Tibial nerve (tissue), 4 donors: ENCODE results near the gene TAOK1. TPM values are rescaled to one million over a fixed set of nuclear protein-coding genes. Genes with fewer than 3 reads are reported as not detected.

ENCODE experiments used
- DNase-seq, 2 donors: peaks; one replicate each; pipeline ENCODE4 v3.0.0-alpha.2; 2019; ENCODE audit warnings: low spot score in 2 of 2
- H3K27ac ChIP-seq, 4 donors: fragments of 200-600 bp; sonication (generic) in 3 of 4; one replicate each; pipeline ENCODE4 v1.5.1; 2017 to 2019; ENCODE audit warnings: mild to moderate bottlenecking in 1 of 4
- H3K27me3 ChIP-seq, 2 donors: fragments of 200-600 bp; sonication (generic) in 1 of 2; one replicate each; pipeline versions ENCODE4 v1.5.1 to v1.6.0; 2017 to 2019
- H3K36me3 ChIP-seq, 3 donors: fragments of 200-600 bp; sonication (generic); one replicate each; pipeline ENCODE4 v1.5.1; 2018 to 2019
- H3K4me1 ChIP-seq, 4 donors: fragments of 200-600 bp; sonication (generic) in 3 of 4; one replicate each; pipeline ENCODE4 v1.5.1; 2017 to 2019
- H3K4me3 ChIP-seq, 4 donors: fragments of 200-600 bp; sonication (generic) in 3 of 4; one replicate each; pipeline ENCODE4 v1.5.1; 2017 to 2019; ENCODE audit warnings: mild to moderate bottlenecking in 1 of 4, moderate library complexity in 1 of 4
- H3K9me3 ChIP-seq, 4 donors: fragments of 200-600 bp; sonication (generic) in 3 of 4; one replicate each; pipeline ENCODE4 v1.5.1; 2017 to 2019
- EP300 ChIP-seq, 2 donors: sonication (generic); formaldehyde crosslinking; IDR thresholded peaks; one replicate each; pipeline ENCODE4 v1.6.1; 2017; ENCODE audit warnings: antibody characterized with exemption in 2 of 2, mild to moderate bottlenecking in 1 of 2
- POLR2A ChIP-seq, 2 donors: fragments of 450-650 bp; IDR thresholded peaks; one replicate each; pipeline ENCODE4 v1.6.1; 2017; ENCODE audit warnings: antibody characterized with exemption in 2 of 2, mild to moderate bottlenecking in 2 of 2, moderate library complexity in 2 of 2
- WGBS, 2 donors: methylation state at CpG; one replicate each; pipeline ENCODE4 v1.1.5; 2018; 5-methylcytosine and 5-hydroxymethylcytosine counted together
- total RNA-seq, 4 donors: library from RNA; depleted of rRNA; stranded (reverse); fragments of >200 nt; gene quantifications; one replicate each; pipeline ENCODE4 v1.1.0, GENCODE V29; 2016
- TF ChIP-seq, protein P1 (sequence below), 5 experiments: fragments of 200-600 bp in 3 of 5; fragments of 450-650 bp in 2 of 5; sonication (generic) in 3 of 5; IDR thresholded peaks; one replicate each; pipeline ENCODE4 v1.5.1; 2016 to 2019; ENCODE audit warnings: antibody characterized with exemption in 5 of 5, mild to moderate bottlenecking in 3 of 5, moderate library complexity in 2 of 5

TAOK1 gene
- total RNA-seq, 4 donors from 2014 or later, result 63.0 to 86.1 (median 73.7) TPM

- H3K27ac ChIP-seq, result no peak overlapping the region
- H3K9me3 ChIP-seq, result no peaks in the 10 kb centered on the region
- no peak for DNase-seq
- no peaks in the 10 kb centered on the region for H3K27me3 ChIP-seq
- H3K4me1 ChIP-seq, result peaks cover 0 to 21% (median 4%) of the 10 kb centered on the region in 4 donors
- TF ChIP-seq, protein P1, sequence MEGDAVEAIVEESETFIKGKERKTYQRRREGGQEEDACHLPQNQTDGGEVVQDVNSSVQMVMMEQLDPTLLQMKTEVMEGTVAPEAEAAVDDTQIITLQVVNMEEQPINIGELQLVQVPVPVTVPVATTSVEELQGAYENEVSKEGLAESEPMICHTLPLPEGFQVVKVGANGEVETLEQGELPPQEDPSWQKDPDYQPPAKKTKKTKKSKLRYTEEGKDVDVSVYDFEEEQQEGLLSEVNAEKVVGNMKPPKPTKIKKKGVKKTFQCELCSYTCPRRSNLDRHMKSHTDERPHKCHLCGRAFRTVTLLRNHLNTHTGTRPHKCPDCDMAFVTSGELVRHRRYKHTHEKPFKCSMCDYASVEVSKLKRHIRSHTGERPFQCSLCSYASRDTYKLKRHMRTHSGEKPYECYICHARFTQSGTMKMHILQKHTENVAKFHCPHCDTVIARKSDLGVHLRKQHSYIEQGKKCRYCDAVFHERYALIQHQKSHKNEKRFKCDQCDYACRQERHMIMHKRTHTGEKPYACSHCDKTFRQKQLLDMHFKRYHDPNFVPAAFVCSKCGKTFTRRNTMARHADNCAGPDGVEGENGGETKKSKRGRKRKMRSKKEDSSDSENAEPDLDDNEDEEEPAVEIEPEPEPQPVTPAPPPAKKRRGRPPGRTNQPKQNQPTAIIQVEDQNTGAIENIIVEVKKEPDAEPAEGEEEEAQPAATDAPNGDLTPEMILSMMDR (IDR thresholded peaks at IDR 0.05), result no peak
- no peak for TF ChIP-seq POLR2A (IDR thresholded peaks at IDR 0.05)
- no peak for TF ChIP-seq EP300 (IDR thresholded peaks at IDR 0.05)
- WGBS, 2 donors, result 80% methylated on average over 6 of the region's 6 CpGs
- H3K4me3 ChIP-seq, result no peak overlapping the region
- peaks cover 0 to 23% (median 0%) of the 10 kb centered on the region in 3 donors for H3K36me3 ChIP-seq
Observed at GRCh38 chr17:29409963-29410362, 19.8 kb downstream of the TAOK1 start.

DNA sequence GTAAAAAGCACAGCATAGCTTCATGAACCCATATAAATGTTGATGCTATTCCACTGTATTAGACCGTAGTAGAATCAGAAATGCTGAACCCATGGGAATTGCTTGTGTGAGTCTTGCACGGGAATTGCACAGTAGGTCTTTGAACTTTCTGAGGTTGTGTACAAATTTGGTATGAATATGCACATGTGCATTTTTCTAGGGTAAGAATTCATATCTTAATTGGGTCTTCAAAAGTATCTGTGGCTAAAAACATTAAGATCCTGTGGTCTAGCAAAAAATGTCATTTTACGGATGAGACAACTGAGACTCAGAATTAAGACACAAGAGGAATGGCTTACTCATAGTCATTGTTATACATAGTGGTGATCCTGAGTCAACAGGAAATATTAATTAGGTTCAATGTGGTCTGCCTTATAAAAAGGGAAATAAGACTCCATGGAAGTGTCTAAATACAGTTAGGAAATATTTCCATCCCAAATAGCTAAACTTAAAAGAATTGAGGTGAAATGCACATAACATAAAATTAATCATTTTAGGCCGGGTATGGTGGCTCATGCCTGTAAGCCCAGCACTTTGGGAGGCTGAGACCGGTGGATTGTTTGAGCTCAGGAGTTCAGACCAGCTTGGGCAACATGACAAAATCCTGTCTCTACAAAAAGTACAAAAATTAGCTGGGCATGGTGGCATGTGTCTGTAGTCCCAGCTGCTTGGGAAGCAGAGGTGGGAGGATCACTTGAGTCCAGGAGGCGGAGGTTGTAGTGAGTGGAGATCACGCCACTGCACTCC lies 22.8 kb downstream of the TAOK1 start:
- H3K27me3 ChIP-seq, result no peaks in the 10 kb centered on the region
- peak overlapping the region in 2 of 4 donors; percentile 17 to 57 for H3K27ac ChIP-seq
- H3K4me1 ChIP-seq, result peaks cover 0 to 23% (median 4%) of the 10 kb centered on the region in 4 donors
- DNase-seq, result no peak
- TF ChIP-seq, protein P1 (IDR thresholded peaks at IDR 0.05), result no peak
- no peak for TF ChIP-seq POLR2A (IDR thresholded peaks at IDR 0.05)
- TF ChIP-seq EP300 (IDR thresholded peaks at IDR 0.05), result no peak
- no peaks in the 10 kb centered on the region for H3K9me3 ChIP-seq
- 51 to 56% methylated on average over 7 of the region's 7 CpGs for WGBS, 2 donors
- H3K36me3 ChIP-seq, result peaks cover 0 to 8% (median 0%) of the 10 kb centered on the region in 3 donors
- no peak overlapping the region for H3K4me3 ChIP-seq

- no peak for TF ChIP-seq POLR2A (IDR thresholded peaks at IDR 0.05)
- TF ChIP-seq, protein P1 (IDR thresholded peaks at IDR 0.05), result no peak
- no peak for TF ChIP-seq EP300 (IDR thresholded peaks at IDR 0.05)
- Histone ChIP-seq H3K27me3 (no peaks in the 10 kb centered on the region), H3K4me1 (peaks cover 0 to 16% (median 0%) of the 10 kb centered on the region in 4 donors), H3K27ac (no peak overlapping the region), H3K9me3 (no peaks in the 10 kb centered on the region), H3K36me3 (peaks cover 0 to 17% (median 0%) of the 10 kb centered on the region in 3 donors), H3K4me3 (no peak overlapping the region)
- no peak for DNase-seq
- 79 to 80% methylated on average over 6 of the region's 6 CpGs for WGBS, 2 donors
Observed at GRCh38 chr17:29420128-29420527, 30.0 kb downstream of the TAOK1 start.

DNA sequence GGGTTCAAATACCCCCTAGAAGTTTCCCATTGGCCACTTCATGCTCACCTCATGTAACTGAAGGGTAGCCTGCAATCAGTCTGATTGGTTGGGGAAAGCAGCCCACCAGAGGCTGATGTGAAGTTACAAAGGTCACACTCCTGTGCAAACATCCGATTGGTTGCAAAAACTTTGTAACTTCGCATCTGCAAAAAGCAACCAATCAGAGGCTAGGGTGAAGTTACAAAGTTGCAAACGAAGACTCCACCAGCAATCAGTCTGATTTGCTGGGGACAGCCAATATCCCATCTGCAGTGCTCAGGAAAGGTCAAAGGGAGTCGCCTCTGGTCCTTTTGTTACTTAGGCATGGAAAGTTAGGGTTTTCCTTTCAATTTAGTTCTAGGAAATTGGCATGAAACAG lies 40.1 kb downstream of the TAOK1 start:
- WGBS, 2 donors, result 81 to 90% methylated on average over 4 of the region's 4 CpGs
- TF ChIP-seq POLR2A (IDR thresholded peaks at IDR 0.05) (no peak), EP300 (IDR thresholded peaks at IDR 0.05) (no peak)
- TF ChIP-seq, protein P1 (IDR thresholded peaks at IDR 0.05), result no peak
- H3K36me3 ChIP-seq, result no peaks in the 10 kb centered on the region
- peaks cover 0 to 30% (median 14%) of the 10 kb centered on the region in 4 donors for H3K4me1 ChIP-seq
- H3K9me3 ChIP-seq, result no peaks in the 10 kb centered on the region
- no peak overlapping the region for H3K27ac ChIP-seq
- H3K27me3 ChIP-seq, result no peaks in the 10 kb centered on the region
- DNase-seq, result no peak
- H3K4me3 ChIP-seq, result no peak overlapping the region

- Histone ChIP-seq H3K36me3 (no peaks in the 10 kb centered on the region), H3K27ac (no peak overlapping the region), H3K4me1 (peaks cover 0 to 41% (median 14%) of the 10 kb centered on the region in 4 donors), H3K4me3 (no peak overlapping the region), H3K9me3 (no peaks in the 10 kb centered on the region), H3K27me3 (no peaks in the 10 kb centered on the region)
- DNase-seq, result no peak
- no peak for TF ChIP-seq POLR2A (IDR thresholded peaks at IDR 0.05)
- 37 to 41% methylated on average over 4 of the region's 4 CpGs for WGBS, 2 donors
Observed at GRCh38 chr17:29433541-29433940, 43.4 kb downstream of the TAOK1 start.
